GM12878 (cell line): ENCODE results near the gene UTF1. TPM values are rescaled to one million over a fixed set of nuclear protein-coding genes. Genes with fewer than 3 reads are reported as not detected.

ENCODE experiments used
- ATAC-seq: fragments of 200-7000 bp; cut with Tn5 transposase; 3 replicates; pipeline ENCODE4 v1.9.1; 2020; ENCODE audit warnings: mild to moderate bottlenecking, moderate library complexity
- BruUV-seq: library from RNA; stranded (reverse); fragments of 400-500 nt; replicated peaks from 2 replicates; lab custom pipeline; 2021; lab: Mats Ljungman, UMichigan
- CTCF ChIA-PET: fragments of 300-600 bp; sonication (Branson Sonifier 250); formaldehyde crosslinking; extraction: SDS; loops from one replicate; lab custom pipeline; 2021; ENCODE audit warnings: inconsistent platforms; lab: Yijun Ruan, JAX
- POLR2A ChIA-PET: fragments of 350-600 bp; formaldehyde crosslinking; extraction: SDS; loops from one replicate; lab custom pipeline; 2021; ENCODE audit warnings: inconsistent platforms; lab: Charles Lee
- RAD21 ChIA-PET: fragments of 300-600 bp; sonication (Branson Sonifier 250); formaldehyde crosslinking; loops from one replicate; lab custom pipeline; 2023; ENCODE audit warnings: antibody characterized with exemption; ENCODE audit not compliant: unreplicated experiment; lab: Charles Lee
- SMC1A ChIA-PET: fragments of 300-600 bp; sonication (Branson Sonifier 250); formaldehyde crosslinking; loops from one replicate; lab custom pipeline; 2023; ENCODE audit not compliant: unreplicated experiment, uncharacterized antibody; lab: Charles Lee
- DNase-seq: peaks from one replicate; pipeline ENCODE4 v3.0.0-alpha.2; 2011; ENCODE audit warnings: low read depth, low spot score
- FAIRE-seq: peaks from 3 replicates; lab custom pipeline; 2011; peaks lifted over from hg19 to GRCh38; lab: Jason Lieb, UNC
- H2AFZ ChIP-seq: 2 replicates; pipeline ENCODE4 v1.6.0; 2011; ENCODE audit warnings: low read depth, low read length, control low read depth; ENCODE audit not compliant: control insufficient read depth
- H3K27ac ChIP-seq: 2 replicates; pipeline ENCODE4 v1.5.1; 2011; ENCODE audit warnings: control low read depth; ENCODE audit not compliant: control insufficient read depth, insufficient read depth
- H3K27me3 ChIP-seq, 2 experiments: replicated peaks in 1 of 2; 2 replicates each; pipeline versions ENCODE4 v1.6.0 to v1.6.1; 2011; ENCODE audit warnings: low read length in 1 of 2; ENCODE audit not compliant: control insufficient read depth in 2 of 2, insufficient read depth in 2 of 2
- H3K36me3 ChIP-seq, 2 experiments: 2 replicates each; pipeline ENCODE4 v1.5.1; 2011; ENCODE audit warnings: low read length in 1 of 2; ENCODE audit not compliant: control insufficient read depth in 2 of 2, insufficient read depth in 2 of 2
- H3K4me1 ChIP-seq: 2 replicates; pipeline ENCODE4 v1.6.1; 2011; ENCODE audit warnings: mild to moderate bottlenecking, low read length, moderate library complexity, mixed read lengths; ENCODE audit not compliant: control insufficient read depth, insufficient read depth
- H3K4me2 ChIP-seq: 2 replicates; pipeline ENCODE4 v1.6.0; 2011; ENCODE audit warnings: control low read depth; ENCODE audit not compliant: control insufficient read depth, insufficient read depth
- H3K4me3 ChIP-seq: fragments of 200-600 bp; sonication (generic); 2 replicates; pipeline ENCODE4 v1.5.1; 2016
- H3K79me2 ChIP-seq: 2 replicates; pipeline ENCODE4 v1.6.0; 2011; ENCODE audit warnings: low read length; ENCODE audit not compliant: control insufficient read depth, insufficient read depth
- H3K9ac ChIP-seq: 2 replicates; pipeline ENCODE4 v1.8.0; 2011; ENCODE audit warnings: low read length, control low read depth, mixed read lengths; ENCODE audit not compliant: control insufficient read depth, insufficient read depth
- H3K9me3 ChIP-seq: replicated peaks from 3 replicates; pipeline ENCODE4 v1.5.1; 2011; ENCODE audit warnings: mild to moderate bottlenecking, low read length; ENCODE audit not compliant: control insufficient read depth, insufficient read depth
- H4K20me1 ChIP-seq: 2 replicates; pipeline ENCODE4 v1.6.0; 2011; ENCODE audit not compliant: control insufficient read depth, insufficient read depth
- CBFB ChIP-seq: IDR thresholded peaks from 2 replicates; pipeline ENCODE4 v1.6.1; 2016; ENCODE audit warnings: antibody characterized with exemption, low read depth
- CHD2 ChIP-seq: IDR thresholded peaks from 2 replicates; pipeline ENCODE4 v1.6.1; 2011; ENCODE audit warnings: low read depth, low read length, improper control_type of control experiment, borderline replicate concordance
- CREB1 ChIP-seq: IDR thresholded peaks from 2 replicates; pipeline ENCODE4 v1.6.1; 2012; ENCODE audit warnings: low read depth, mild to moderate bottlenecking, inconsistent platforms
- EGR1 ChIP-seq, 2 experiments: IDR thresholded peaks; 1 replicate in 1 of 2; 2 replicates in 1 of 2; pipeline ENCODE4 v1.6.1; 2011 to 2012; ENCODE audit warnings: low read depth in 2 of 2, low read length in 2 of 2, borderline replicate concordance in 1 of 2, mild to moderate bottlenecking in 1 of 2, moderate library complexity in 1 of 2
- EZH2 ChIP-seq: IDR thresholded peaks from 2 replicates; pipeline ENCODE4 v1.6.1; 2012; ENCODE audit warnings: low read depth, mild to moderate bottlenecking, control low read depth, inconsistent platforms, low read length, borderline replicate concordance; ENCODE audit not compliant: control insufficient read depth
- HCFC1 ChIP-seq: fragments of 150-350 bp; IDR thresholded peaks from 2 replicates; pipeline ENCODE4 v1.6.1; 2014; ENCODE audit warnings: low read length
- NR2C1 ChIP-seq: fragments of 450-650 bp; IDR thresholded peaks from 2 replicates; pipeline ENCODE4 v1.6.1; 2017; ENCODE audit warnings: antibody characterized with exemption, mild to moderate bottlenecking, moderate library complexity
- YY1 ChIP-seq: IDR thresholded peaks from 2 replicates; pipeline ENCODE4 v1.6.1; 2011; ENCODE audit warnings: low read depth, mild to moderate bottlenecking, low read length
- ZBED1 ChIP-seq: IDR thresholded peaks from 2 replicates; pipeline ENCODE4 v1.6.1; 2016; ENCODE audit warnings: borderline replicate concordance
- ZSCAN29 ChIP-seq: fragments of 450-650 bp; IDR thresholded peaks from 2 replicates; pipeline ENCODE4 v1.6.1; 2017; ENCODE audit warnings: mild to moderate bottlenecking, moderate library complexity
- WGBS: methylation state at CpG from one replicate; pipeline ENCODE4 v1.1.6; 2016; ENCODE audit warnings: low lambda C conversion rate; ENCODE audit not compliant: insufficient replicate concordance, insufficient coverage; ENCODE audit errors: missing lambda C conversion rate; 5-methylcytosine and 5-hydroxymethylcytosine counted together
- in situ Hi-C: fragments of 300-500 bp; cut with MboI; formaldehyde crosslinking; loops from 9 replicates; pipeline ENCODE4 v1.14.3; 2018; ENCODE audit warnings: mixed read lengths
- intact Hi-C: fragments of 100-400 bp; cut with micrococcal nuclease; formaldehyde crosslinking; loops from one replicate; pipeline ENCODE4 v1.14.2; 2022; ENCODE audit not compliant: unreplicated experiment
- polyA plus RNA-seq, 11 experiments: library from polyadenylated mRNA; depleted of rRNA in 4 of 11; unstranded in 6 of 11; stranded (reverse) in 5 of 11; fragments of >200 nt; fragmentation: Nextera tagmentation in 4 of 11; fragmentation: Illumina TruSeq in 1 of 11; extraction: Ambion mirVana in 4 of 11; extraction: Trizol in 1 of 11; gene quantifications; 1 replicate in 1 of 11; 2 replicates in 10 of 11; pipeline versions ENCODE4 v1.2.1 to v1.2.3, GENCODE V29; 2011 to 2016; ENCODE audit warnings: inconsistent platforms in 2 of 11, missing spikeins in 2 of 11, low read depth in 1 of 11
- total RNA-seq, 4 experiments: library from RNA; depleted of rRNA in 3 of 4; stranded (reverse); fragments of >200 nt in 3 of 4; fragmentation: Illumina TruSeq in 1 of 4; extraction: Trizol in 1 of 4; gene quantifications; 2 replicates each; pipeline versions ENCODE4 v1.2.1 to v1.2.3, GENCODE V29; 2013 to 2021
- TF ChIP-seq, protein P1 (sequence below): fragments of 450-650 bp; IDR thresholded peaks from 2 replicates; pipeline ENCODE4 v1.6.1; 2016; ENCODE audit warnings: mild to moderate bottlenecking, moderate library complexity, borderline replicate concordance

The UTF1 gene
- total and polyA plus RNA-seq, 10 of the 15 experiments (the other 5 are each of a cell fraction or from before 2014, with no cell fraction given) = not detected

GRCh38 chr10:133182190-133182589, 47.8 kb upstream of the UTF1 start (continued):
- TF ChIP-seq, protein P1, sequence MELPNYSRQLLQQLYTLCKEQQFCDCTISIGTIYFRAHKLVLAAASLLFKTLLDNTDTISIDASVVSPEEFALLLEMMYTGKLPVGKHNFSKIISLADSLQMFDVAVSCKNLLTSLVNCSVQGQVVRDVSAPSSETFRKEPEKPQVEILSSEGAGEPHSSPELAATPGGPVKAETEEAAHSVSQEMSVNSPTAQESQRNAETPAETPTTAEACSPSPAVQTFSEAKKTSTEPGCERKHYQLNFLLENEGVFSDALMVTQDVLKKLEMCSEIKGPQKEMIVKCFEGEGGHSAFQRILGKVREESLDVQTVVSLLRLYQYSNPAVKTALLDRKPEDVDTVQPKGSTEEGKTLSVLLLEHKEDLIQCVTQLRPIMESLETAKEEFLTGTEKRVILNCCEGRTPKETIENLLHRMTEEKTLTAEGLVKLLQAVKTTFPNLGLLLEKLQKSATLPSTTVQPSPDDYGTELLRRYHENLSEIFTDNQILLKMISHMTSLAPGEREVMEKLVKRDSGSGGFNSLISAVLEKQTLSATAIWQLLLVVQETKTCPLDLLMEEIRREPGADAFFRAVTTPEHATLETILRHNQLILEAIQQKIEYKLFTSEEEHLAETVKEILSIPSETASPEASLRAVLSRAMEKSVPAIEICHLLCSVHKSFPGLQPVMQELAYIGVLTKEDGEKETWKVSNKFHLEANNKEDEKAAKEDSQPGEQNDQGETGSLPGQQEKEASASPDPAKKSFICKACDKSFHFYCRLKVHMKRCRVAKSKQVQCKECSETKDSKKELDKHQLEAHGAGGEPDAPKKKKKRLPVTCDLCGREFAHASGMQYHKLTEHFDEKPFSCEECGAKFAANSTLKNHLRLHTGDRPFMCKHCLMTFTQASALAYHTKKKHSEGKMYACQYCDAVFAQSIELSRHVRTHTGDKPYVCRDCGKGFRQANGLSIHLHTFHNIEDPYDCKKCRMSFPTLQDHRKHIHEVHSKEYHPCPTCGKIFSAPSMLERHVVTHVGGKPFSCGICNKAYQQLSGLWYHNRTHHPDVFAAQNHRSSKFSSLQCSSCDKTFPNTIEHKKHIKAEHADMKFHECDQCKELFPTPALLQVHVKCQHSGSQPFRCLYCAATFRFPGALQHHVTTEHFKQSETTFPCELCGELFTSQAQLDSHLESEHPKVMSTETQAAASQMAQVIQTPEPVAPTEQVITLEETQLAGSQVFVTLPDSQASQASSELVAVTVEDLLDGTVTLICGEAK = no peak
- TF ChIP-seq EZH2 = no peak

- DNase-seq = no peak
- no TSS peak for BruUV-seq
- POLR2A ChIA-PET = no interaction called here
- no peak overlapping the region for H2AFZ ChIP-seq
- H3K4me2 ChIP-seq = no peak overlapping the region
- H4K20me1 ChIP-seq = no peaks in the 10 kb centered on the region
- H3K27ac ChIP-seq = no peak overlapping the region
- no peaks in the 10 kb centered on the region; the same call in 2 of the 3 replicates for H3K9me3 ChIP-seq
- no peak overlapping the region for H3K4me3 ChIP-seq
- TF ChIP-seq ZBED1 (no peak), CHD2 (no peak), HCFC1 (no peak), NR2C1 (no peak), YY1 (no peak), CREB1 (no peak), ZSCAN29 (no peak), EGR1 (IDR thresholded peaks at IDR 0.05; ENCODE audit: borderline replicate concordance in 1 of 2, low read depth in 2 of 2, low read length in 2 of 2) (no peak), CBFB (no peak)
- TF ChIP-seq, all 136 proteins: peak for 0
- intact Hi-C loops (no loop called here), in situ Hi-C loops (no loop called here)
- Histone ChIP-seq H3K4me1 (no peaks in the 10 kb centered on the region), H3K9ac (no peak overlapping the region), H3K36me3 (no peaks in the 10 kb centered on the region), H3K27me3 (no peaks in the 10 kb centered on the region), H3K79me2 (no peaks in the 10 kb centered on the region)
- 78% methylated on average over 54 of the region's 66 CpGs for WGBS
- RAD21 ChIA-PET = no interaction called here
- ATAC-seq (no peak), FAIRE-seq (no peak)
- CTCF ChIA-PET = no interaction called here
- SMC1A ChIA-PET = no interaction called here
Measured at GRCh38 chr10:133182791-133183645, 47.0 kb upstream of the UTF1 start.
